ENCODE results near the gene SLC2A13. TPM values are rescaled to one million over a fixed set of nuclear protein-coding genes. Genes with fewer than 3 reads are reported as not detected.
"Not testable (repeated sequence)": the region's sequence is repeated elsewhere in the genome, so short reads cannot be mapped to it uniquely, and the experiment has no call there.

SLC2A13 gene
- total RNA-seq, 1 experiment from 2014 or later, result 0.66 TPM

GRCh38 chr12:39752482-39753137, 353.3 kb downstream of the SLC2A13 start:
- DNase-seq, result no peak
- Histone ChIP-seq H3K9me3 (no peaks in the 10 kb centered on the region), H3K36me3 (no peaks in the 10 kb centered on the region), H3K4me3 (no peak overlapping the region), H3K27me3 (no peaks in the 10 kb centered on the region)

- not testable (repeated sequence) for H3K27me3 ChIP-seq, H3K4me3 ChIP-seq, H3K9me3 ChIP-seq, H3K36me3 ChIP-seq, DNase-seq
These were observed 359.7 kb downstream of the SLC2A13 start for GRCh38 chr12:39746151-39746550.

GRCh38 chr12:39743655-39744054, 362.2 kb downstream of the SLC2A13 start:
- no peaks in the 10 kb centered on the region for H3K27me3 ChIP-seq
- H3K36me3 ChIP-seq, result no peaks in the 10 kb centered on the region
- H3K9me3 ChIP-seq, result no peaks in the 10 kb centered on the region
- DNase-seq, result no peak
- H3K4me3 ChIP-seq, result no peak overlapping the region

GRCh38 chr12:39736406-39736805, 369.5 kb downstream of the SLC2A13 start:
- Histone ChIP-seq H3K4me3 (no peak overlapping the region), H3K9me3 (no peaks in the 10 kb centered on the region), H3K27me3 (no peaks in the 10 kb centered on the region), H3K36me3 (no peaks in the 10 kb centered on the region)
- no peak for DNase-seq

GRCh38 chr12:39723831-39724230, 382.1 kb downstream of the SLC2A13 start:
- peak; percentile 90 for DNase-seq
- H3K27me3 ChIP-seq, result no peaks in the 10 kb centered on the region; the same call in 1 of the 2 replicates

GRCh38 chr12:39722504-39722903, 383.4 kb downstream of the SLC2A13 start:
- no peak for DNase-seq
- no peaks in the 10 kb centered on the region; the same call in 1 of the 2 replicates for H3K27me3 ChIP-seq
- no peak overlapping the region for H3K4me3 ChIP-seq
- no peaks in the 10 kb centered on the region for H3K36me3 ChIP-seq
- no peaks in the 10 kb centered on the region for H3K9me3 ChIP-seq

More at GRCh38 chr12:39723831-39724230, 382.1 kb downstream of the SLC2A13 start:
- Histone ChIP-seq H3K9me3 (no peaks in the 10 kb centered on the region), H3K36me3 (no peaks in the 10 kb centered on the region), H3K4me3 (no peak overlapping the region)

- H3K36me3 ChIP-seq, result no peaks in the 10 kb centered on the region
- H3K9me3 ChIP-seq, result no peaks in the 10 kb centered on the region
- no peaks in the 10 kb centered on the region for H3K27me3 ChIP-seq
- no peak for DNase-seq
- no peak overlapping the region for H3K4me3 ChIP-seq
These were observed 392.3 kb downstream of the SLC2A13 start for GRCh38 chr12:39713552-39713951.

GRCh38 chr12:39712334-39712733, 393.5 kb downstream of the SLC2A13 start:
- Histone ChIP-seq H3K36me3 (no peaks in the 10 kb centered on the region), H3K27me3 (no peaks in the 10 kb centered on the region), H3K9me3 (no peaks in the 10 kb centered on the region), H3K4me3 (no peak overlapping the region)
- no peak for DNase-seq

Other genes starting within 250 kb of the SLC2A13 start
- 0.76 and 2.3 TPM in 2 replicates for gene LRRK2, start 118.9 kb upstream of the SLC2A13 start, total RNA-seq (2014; rRNA removed; shearing (Covaris generic); ENCODE audit: low replicate concordance)